GM23338 (cell line): ENCODE data around the gene CRYM. TPM values are rescaled to one million over a fixed set of nuclear protein-coding genes. Genes with fewer than 3 reads are reported as not detected.

Experiments used
- ATAC-seq: fragments of 200-7000 bp; cut with Tn5 transposase; 3 replicates; pipeline ENCODE4 v1.9.1; 2020
- DNase-seq: peaks from one replicate; pipeline ENCODE4 v3.0.0-alpha.2; 2015; ENCODE audit warnings: low spot score
- H2AFZ ChIP-seq: fragments of 200-600 bp; sonication (generic); 2 replicates; pipeline ENCODE4 v1.8.0; 2016; ENCODE audit warnings: antibody characterized with exemption, mild to moderate bottlenecking, moderate library complexity
- H3F3A ChIP-seq: fragments of 200-600 bp; sonication (generic); replicated peaks from 2 replicates; pipeline ENCODE4 v1.8.0; 2017; ENCODE audit warnings: antibody characterized with exemption, mixed run types, low read depth
- H3K27ac ChIP-seq: fragments of 200-600 bp; sonication (generic); 2 replicates; pipeline ENCODE4 v1.6.1; 2016; ENCODE audit warnings: low read depth
- H3K27me3 ChIP-seq: fragments of 200-600 bp; sonication (generic); 2 replicates; pipeline ENCODE4 v1.8.0; 2016; ENCODE audit warnings: mild to moderate bottlenecking, mixed run types, moderate library complexity; ENCODE audit not compliant: insufficient read depth
- H3K36me3 ChIP-seq: fragments of 200-600 bp; sonication (generic); 2 replicates; pipeline ENCODE4 v1.8.0; 2016; ENCODE audit warnings: mild to moderate bottlenecking; ENCODE audit not compliant: insufficient read depth
- H3K4me1 ChIP-seq: fragments of 200-600 bp; sonication (generic); 2 replicates; pipeline ENCODE4 v1.8.0; 2016; ENCODE audit warnings: mild to moderate bottlenecking, moderate library complexity; ENCODE audit not compliant: insufficient read depth
- H3K4me2 ChIP-seq: fragments of 200-600 bp; sonication (generic); 2 replicates; pipeline ENCODE4 v1.7.1; 2017; ENCODE audit warnings: mixed run types
- H3K4me3 ChIP-seq: fragments of 200-600 bp; sonication (generic); 2 replicates; pipeline ENCODE4 v1.6.1; 2016; ENCODE audit warnings: mixed run types
- H3K79me2 ChIP-seq: fragments of 200-600 bp; sonication (generic); replicated peaks from 2 replicates; pipeline ENCODE4 v1.8.0; 2017; ENCODE audit warnings: mild to moderate bottlenecking; ENCODE audit not compliant: insufficient read depth
- H3K9me2 ChIP-seq: fragments of 200-600 bp; sonication (generic); 2 replicates; pipeline ENCODE4 v1.8.0; 2017; ENCODE audit not compliant: insufficient read depth
- H4K20me1 ChIP-seq: fragments of 200-600 bp; sonication (generic); replicated peaks from 2 replicates; pipeline ENCODE4 v1.8.0; 2017; ENCODE audit warnings: mild to moderate bottlenecking; ENCODE audit not compliant: insufficient read depth
- H3K27ac Mint-ChIP-seq: 2 replicates; pipeline ENCODE4 v1.8.0; 2020; ENCODE audit warnings: inconsistent platforms, mild to moderate bottlenecking, moderate library complexity, mixed read lengths
- H3K27me3 Mint-ChIP-seq: 3 replicates; pipeline ENCODE4 v1.8.0; 2022; ENCODE audit warnings: low read depth, mild to moderate bottlenecking, moderate library complexity, mixed read lengths, inconsistent platforms; ENCODE audit not compliant: insufficient read depth, poor library complexity
- H3K36me3 Mint-ChIP-seq: 3 replicates; pipeline ENCODE4 v1.8.0; 2021; ENCODE audit warnings: low read depth, mild to moderate bottlenecking, inconsistent platforms, moderate library complexity, mixed read lengths
- H3K4me1 Mint-ChIP-seq: 3 replicates; pipeline ENCODE4 v1.8.0; 2020; ENCODE audit warnings: mild to moderate bottlenecking, inconsistent platforms, mixed read lengths
- H3K4me3 Mint-ChIP-seq: 3 replicates; pipeline ENCODE4 v1.8.0; 2021; ENCODE audit warnings: moderate library complexity, mild to moderate bottlenecking, inconsistent platforms, mixed read lengths
- H3K9me3 Mint-ChIP-seq: 3 replicates; pipeline ENCODE4 v1.8.0; 2020; ENCODE audit warnings: moderate library complexity, mild to moderate bottlenecking, inconsistent platforms, mixed read lengths
- CREB1 ChIP-seq: fragments of 250-450 bp; sonication (Bioruptor Pico); IDR thresholded peaks from 2 replicates; pipeline ENCODE4 v1.5.0; 2020; ENCODE audit warnings: low read depth, mild to moderate bottlenecking, moderate library complexity
- CTCF ChIP-seq, 2 experiments: fragments of 200-600 bp in 1 of 2; sonication (generic) in 1 of 2; conservative IDR thresholded peaks; 2 replicates each; pipeline versions ENCODE4 v1.5.1 to v1.6.1; 2016 to 2017; ENCODE audit warnings: antibody characterized with exemption in 2 of 2, low read depth in 2 of 2, mild to moderate bottlenecking in 2 of 2, moderate library complexity in 1 of 2
- ETS1 ChIP-seq: IDR thresholded peaks from 2 replicates; pipeline ENCODE4 v1.6.1; 2016; ENCODE audit warnings: antibody characterized with exemption
- EZH2 ChIP-seq: fragments of 200-600 bp; sonication (generic); IDR thresholded peaks from one replicate; pipeline ENCODE4 v1.8.0; 2017; ENCODE audit warnings: antibody characterized with exemption, mild to moderate bottlenecking, low read depth; ENCODE audit not compliant: unreplicated experiment
- EZH2phosphoT487 ChIP-seq: fragments of 200-600 bp; sonication (generic); IDR thresholded peaks from one replicate; pipeline ENCODE4 v1.8.1; 2018; ENCODE audit warnings: antibody characterized with exemption; ENCODE audit not compliant: unreplicated experiment
- JUNB ChIP-seq: IDR thresholded peaks from one replicate; pipeline ENCODE4 v1.6.1; 2016; ENCODE audit warnings: antibody characterized with exemption; ENCODE audit not compliant: unreplicated experiment
- NANOG ChIP-seq: IDR thresholded peaks from 2 replicates; pipeline ENCODE4 v1.6.1; 2016; ENCODE audit warnings: antibody characterized with exemption, borderline replicate concordance
- POLR2AphosphoS5 ChIP-seq: IDR thresholded peaks from 2 replicates; pipeline ENCODE4 v1.6.1; 2016; ENCODE audit warnings: antibody characterized with exemption, low read depth
- REST ChIP-seq: IDR thresholded peaks from one replicate; pipeline ENCODE4 v1.6.1; 2018; ENCODE audit warnings: antibody characterized with exemption; ENCODE audit not compliant: unreplicated experiment
- STAT1 ChIP-seq: IDR thresholded peaks from one replicate; pipeline ENCODE4 v1.6.1; 2016; ENCODE audit warnings: antibody characterized with exemption; ENCODE audit not compliant: unreplicated experiment
- ZNF114 ChIP-seq: fragments of 250-450 bp; sonication (Bioruptor Pico); IDR thresholded peaks from 2 replicates; pipeline ENCODE4 v1.5.0; 2020; ENCODE audit warnings: mild to moderate bottlenecking, moderate library complexity
- ZNF331 ChIP-seq: fragments of 250-450 bp; sonication (Bioruptor Pico); IDR thresholded peaks from 2 replicates; pipeline ENCODE4 v1.5.0; 2020; ENCODE audit warnings: low read depth, mild to moderate bottlenecking, moderate library complexity
- ZNF462 ChIP-seq: fragments of 250-450 bp; sonication (Bioruptor Pico); IDR thresholded peaks from 2 replicates; pipeline ENCODE4 v1.5.0; 2020; ENCODE audit warnings: mild to moderate bottlenecking, moderate library complexity
- polyA plus RNA-seq: library from polyadenylated mRNA; unstranded; fragments of >200 nt; fragmentation: Nextera tagmentation; extraction: Ambion mirVana; gene quantifications from 2 replicates; pipeline ENCODE4 v1.2.1, GENCODE V29; 2016
- total RNA-seq: library from RNA; depleted of rRNA; stranded (reverse); fragments of >200 nt; shearing (Covaris generic); gene quantifications from 2 replicates; pipeline ENCODE4 v1.2.3, GENCODE V29; 2014

Gene CRYM
- total and polyA plus RNA-seq, 2 experiments from 2014 or later, result 15.2 to 18.0 TPM

GRCh38 chr16:21314339-21314738 is 36.2 kb upstream of the CRYM start:
- H3K36me3 Mint-ChIP-seq, result 0 out of 3 replicates have a peak, but pooled peaks cover 4% of the 10 kb centered on the region
- Histone ChIP-seq H3F3A (no peaks in the 10 kb centered on the region), H3K36me3 (no peaks in the 10 kb centered on the region), H3K4me1 (no peaks in the 10 kb centered on the region), H3K27me3 (no peaks in the 10 kb centered on the region), H3K4me3 (no peak overlapping the region), H3K79me2 (no peaks in the 10 kb centered on the region), H3K27ac (no peak overlapping the region), H4K20me1 (no peaks in the 10 kb centered on the region), H2AFZ (no peak overlapping the region), H3K9me2 (no peaks in the 10 kb centered on the region), H3K4me2 (no peak overlapping the region)
- H3K4me3 Mint-ChIP-seq, result no peak overlapping the region
- no peak for TF ChIP-seq ETS1
- no peak for TF ChIP-seq ZNF462 (CRISPR knock-in tag)
- no peak for TF ChIP-seq ZNF114 (CRISPR knock-in tag)
- TF ChIP-seq REST, result no peak
- TF ChIP-seq NANOG, result no peak
- TF ChIP-seq ZNF331, result no peak
- no peak for TF ChIP-seq CTCF (conservative IDR thresholded peaks at IDR 0.05; ENCODE audit: low read depth in 2 of 2)
- no peak for TF ChIP-seq EZH2phosphoT487
- TF ChIP-seq JUNB, result no peak
- no peak for TF ChIP-seq POLR2AphosphoS5
- no peak for TF ChIP-seq CREB1 (CRISPR knock-in tag)
- TF ChIP-seq STAT1, result no peak
- TF ChIP-seq EZH2, result no peak
- H3K27ac Mint-ChIP-seq, result no peak overlapping the region
- peaks cover 4% of the 10 kb centered on the region; the same call in 1 of the 3 replicates for H3K9me3 Mint-ChIP-seq
- no peak for DNase-seq
- ATAC-seq, result no peak
- no peaks in the 10 kb centered on the region for H3K4me1 Mint-ChIP-seq
- peaks cover 2% of the 10 kb centered on the region for H3K27me3 Mint-ChIP-seq
